HG02623 (cell line): ENCODE data around the gene UGT2B15.

ENCODE experiments used
- ATAC-seq: cut with Tn5 transposase; IDR thresholded peaks from one replicate; pipeline ENCODE4 v1.9.1; 2021; ENCODE audit warnings: moderate library complexity; ENCODE audit not compliant: unreplicated experiment

Gene UGT2B15

GRCh38 chr4:68656445-68656973, 13.9 kb downstream of the UGT2B15 start:
- peak; percentile 41 for ATAC-seq

GRCh38 chr4:68655764-68656444, 14.5 kb downstream of the UGT2B15 start:
- ATAC-seq, result no peak

GRCh38 chr4:68654946-68655721, 15.3 kb downstream of the UGT2B15 start:
- ATAC-seq, result no peak

- ATAC-seq, result no peak
Measured at GRCh38 chr4:68651932-68652331, 18.5 kb downstream of the UGT2B15 start.

- no peak for ATAC-seq
Measured at GRCh38 chr4:68630371-68630770, 40.1 kb downstream of the UGT2B15 start.

GRCh38 chr4:68622731-68623130, 47.7 kb downstream of the UGT2B15 start:
- ATAC-seq, result peak; percentile 70

- peak; percentile 79 for ATAC-seq
Measured at GRCh38 chr4:68617003-68617698, 53.3 kb downstream of the UGT2B15 start.

GRCh38 chr4:68615699-68616422, 54.6 kb downstream of the UGT2B15 start:
- ATAC-seq, result no peak

- ATAC-seq, result no peak
Measured at GRCh38 chr4:68613752-68614151, 56.7 kb downstream of the UGT2B15 start.

GRCh38 chr4:68606240-68606639, 64.2 kb downstream of the UGT2B15 start:
- no peak for ATAC-seq

- ATAC-seq, result no peak
Measured at GRCh38 chr4:68599150-68599549, 71.3 kb downstream of the UGT2B15 start.

GRCh38 chr4:68597482-68597881, 73.0 kb downstream of the UGT2B15 start:
- no peak for ATAC-seq
